HAP-1 (cell line): Measurements from ENCODE around the gene MTFR1L.

Experiments used
- DNase-seq, 2 experiments: peaks; one replicate each; pipeline ENCODE4 v3.0.0-alpha.2; 2016 to 2020; ENCODE audit warnings: low spot score in 2 of 2
- H3K27me3 ChIP-seq: fragments of 250-450 bp; sonication (Bioruptor Pico); 2 replicates; pipeline ENCODE4 v1.5.1; 2020; ENCODE audit warnings: low read depth, mild to moderate bottlenecking, moderate library complexity
- H3K36me3 ChIP-seq: fragments of 250-450 bp; sonication (Bioruptor Pico); replicated peaks from 2 replicates; pipeline ENCODE4 v1.5.1; 2020; ENCODE audit warnings: mild to moderate bottlenecking
- H3K4me1 ChIP-seq: fragments of 250-450 bp; sonication (Bioruptor Pico); 2 replicates; pipeline ENCODE4 v1.5.1; 2020; ENCODE audit warnings: mild to moderate bottlenecking
- H3K4me3 ChIP-seq: fragments of 250-450 bp; sonication (Bioruptor Pico); 2 replicates; pipeline ENCODE4 v1.5.1; 2020; ENCODE audit warnings: mild to moderate bottlenecking, moderate library complexity
- H3K9me3 ChIP-seq: fragments of 250-450 bp; sonication (Bioruptor Pico); 2 replicates; pipeline ENCODE4 v1.5.1; 2020; ENCODE audit warnings: mild to moderate bottlenecking, moderate library complexity
- in situ Hi-C: fragments of 300-500 bp; cut with MboI; formaldehyde crosslinking; loops from 3 replicates; pipeline ENCODE4 v1.14.3; 2020; ENCODE audit warnings: low sequenced_read_pairs, inconsistent platforms, mixed read lengths

The MTFR1L gene

GRCh38 chr1:25796811-25797458, 22.8 kb upstream of the MTFR1L start:
- in situ Hi-C loops: no loop called here
- Histone ChIP-seq H3K36me3 (no peaks in the 10 kb centered on the region), H3K4me3 (no peak overlapping the region), H3K27me3 (no peaks in the 10 kb centered on the region), H3K9me3 (no peaks in the 10 kb centered on the region), H3K4me1 (peaks cover 11% of the 10 kb centered on the region)
- DNase-seq: peak; percentile 74 to 92

DNA sequence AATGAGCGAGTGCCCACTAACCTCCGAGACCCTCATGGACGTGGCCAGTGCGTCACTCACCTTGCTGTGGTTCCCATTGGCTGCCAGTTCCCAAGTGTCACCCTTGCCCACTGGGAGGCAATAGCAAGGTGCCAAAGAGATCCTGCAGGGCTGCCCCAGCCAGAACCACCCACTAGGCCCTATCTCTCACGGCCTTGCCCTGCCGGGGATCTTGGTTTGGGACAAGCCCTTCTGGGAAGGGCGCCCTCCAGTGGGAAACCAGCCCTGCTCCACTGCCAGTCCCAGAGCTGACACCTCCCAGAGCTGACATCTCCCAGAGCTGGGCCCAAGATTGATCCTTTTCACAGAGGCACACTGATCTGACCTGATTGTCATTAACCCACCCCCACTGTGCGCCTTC, 21.8 kb upstream of the MTFR1L start:
- in situ Hi-C loops: no loop called here
- H3K4me1 ChIP-seq: peaks cover 13% of the 10 kb centered on the region
- DNase-seq: peak in 1 of 2 experiments; percentile 73

DNA sequence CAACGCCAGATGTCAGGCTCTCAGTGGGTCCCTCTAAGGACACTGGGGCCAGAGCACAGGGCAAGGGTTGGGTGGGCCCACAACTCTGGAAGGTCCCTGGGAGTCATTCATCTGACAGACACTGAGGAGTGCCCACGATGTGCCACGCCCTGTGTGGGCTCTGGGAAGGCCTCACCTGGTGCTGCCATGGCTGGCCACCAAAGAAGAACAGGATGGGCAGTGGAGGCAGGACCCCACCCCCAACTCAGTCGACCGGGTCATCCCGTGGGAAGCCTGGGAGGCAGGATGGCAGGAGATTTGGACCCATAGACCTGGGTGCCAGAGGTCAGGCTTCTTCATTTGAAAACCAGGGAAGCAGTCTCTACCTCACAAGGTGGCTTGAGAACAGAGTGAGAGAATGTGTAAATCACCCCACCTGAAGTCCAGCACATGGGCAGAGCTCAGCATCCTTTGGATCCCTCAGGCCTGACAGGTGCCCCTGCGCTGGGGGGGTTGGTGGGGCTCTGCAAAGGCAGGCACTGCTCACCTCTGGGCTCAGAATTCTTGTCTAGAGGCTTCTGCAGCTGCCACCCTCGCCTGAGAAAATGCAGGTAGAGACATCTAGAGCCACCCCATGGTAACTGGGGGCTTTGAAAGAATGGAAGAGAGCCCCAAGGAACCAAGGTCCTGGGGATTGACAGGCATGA, 20.9 kb upstream of the MTFR1L start:
- Histone ChIP-seq H3K9me3 (no peaks in the 10 kb centered on the region), H3K27me3 (no peaks in the 10 kb centered on the region), H3K36me3 (0 out of 2 replicates have a peak, but pooled peaks cover 3% of the 10 kb centered on the region), H3K4me3 (no peak overlapping the region), H3K4me1 (peaks cover 15% of the 10 kb centered on the region)
- no peak for DNase-seq
- in situ Hi-C loops: no loop called here

More for the DNA sequence above, 21.8 kb upstream of the MTFR1L start:
- H3K27me3 ChIP-seq: no peaks in the 10 kb centered on the region
- no peaks in the 10 kb centered on the region for H3K36me3 ChIP-seq
- no peaks in the 10 kb centered on the region for H3K9me3 ChIP-seq
- no peak overlapping the region for H3K4me3 ChIP-seq

DNA sequence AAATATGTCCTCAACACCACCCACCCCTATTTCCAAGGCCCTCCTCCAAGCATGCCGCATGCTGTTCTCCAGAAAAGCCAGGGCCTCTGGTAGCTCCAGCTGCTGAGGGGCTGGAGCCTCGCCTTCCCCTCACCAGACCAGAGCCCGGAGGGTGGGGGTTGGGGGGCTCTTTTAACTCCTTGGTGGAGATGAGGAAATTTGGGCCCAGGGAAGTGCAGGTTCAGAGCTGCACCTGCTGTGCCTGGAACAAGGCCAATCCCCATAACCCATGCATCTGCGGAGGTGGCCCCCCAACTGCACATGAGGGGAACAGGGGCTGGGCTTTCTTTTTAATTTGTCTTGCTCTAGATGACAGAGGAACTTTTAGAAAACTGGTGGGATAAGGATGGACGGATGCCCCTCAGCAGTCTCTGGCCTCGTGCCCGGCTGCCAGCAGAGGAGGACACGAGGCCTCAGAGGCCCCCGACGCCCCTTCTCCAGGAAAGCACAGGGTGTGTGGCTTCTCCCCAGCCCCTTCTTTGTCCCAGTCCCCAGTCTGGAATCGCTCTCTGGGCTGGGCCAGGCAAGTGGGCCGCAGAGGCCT, 20.3 kb upstream of the MTFR1L start:
- no peak for DNase-seq
- in situ Hi-C loops: no loop called here
- 0 out of 2 replicates have a peak, but pooled peaks cover 6% of the 10 kb centered on the region for H3K36me3 ChIP-seq
- no peaks in the 10 kb centered on the region for H3K27me3 ChIP-seq
- H3K9me3 ChIP-seq: no peaks in the 10 kb centered on the region
- H3K4me3 ChIP-seq: peak overlapping the region; percentile 34
- peaks cover 15% of the 10 kb centered on the region for H3K4me1 ChIP-seq

DNA sequence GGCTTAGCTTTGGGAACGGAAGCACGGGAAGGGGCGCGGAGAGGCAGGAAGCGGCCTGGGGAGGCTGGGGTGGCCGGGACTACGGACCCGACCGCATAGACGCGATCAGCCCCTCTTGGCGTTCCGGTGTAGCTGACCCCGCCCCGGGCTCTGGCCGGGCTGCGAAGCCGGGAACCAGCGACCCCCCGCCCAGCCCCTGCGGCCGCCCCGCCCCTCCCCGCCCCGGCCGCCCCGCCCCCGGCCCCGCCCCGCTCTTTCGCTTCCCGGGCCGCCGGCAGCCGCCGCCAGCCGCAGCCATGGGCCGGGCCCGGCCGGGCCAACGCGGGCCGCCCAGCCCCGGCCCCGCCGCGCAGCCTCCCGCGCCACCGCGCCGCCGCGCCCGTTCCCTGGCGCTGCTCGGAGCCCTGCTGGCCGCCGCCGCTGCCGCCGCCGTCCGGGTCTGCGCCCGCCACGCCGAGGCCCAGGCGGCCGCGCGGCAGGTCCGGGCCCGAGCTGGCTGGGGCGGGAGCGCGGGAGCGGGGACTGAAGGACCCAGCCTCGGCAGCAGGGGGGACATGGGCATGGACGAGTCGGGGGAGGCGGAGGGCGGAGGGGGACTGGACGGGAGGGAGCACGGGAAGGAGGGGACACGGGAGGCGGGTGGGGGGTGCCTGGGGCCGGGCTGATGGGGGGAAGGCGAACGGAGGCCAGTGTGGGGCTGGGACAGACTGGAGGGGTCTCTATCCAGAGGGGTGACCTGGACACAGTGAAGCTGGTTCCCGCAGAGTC, 19.6 kb upstream of the MTFR1L start, which contains the start of gene SELENON:
Gene SELENON, plus strand, starts transcription at position 259 of the 768 bp plus-strand sequence. Its CDS starts 38 bp downstream, at position 297.
- DNase-seq: peak; percentile 40 to 84
- Histone ChIP-seq H3K4me1 (peaks cover 15% of the 10 kb centered on the region), H3K9me3 (no peaks in the 10 kb centered on the region), H3K36me3 (peaks cover 11% of the 10 kb centered on the region; the same call in 1 of the 2 replicates), H3K4me3 (peak within 1 kb of the TSS; percentile 46), H3K27me3 (no peaks in the 10 kb centered on the region)
- in situ Hi-C loops: loop anchor here (25.0 kb wide), 1 partner anchor 388 kb away; the partner anchor contains the start of gene RHCE

GRCh38 chr1:25800703-25801377, 18.9 kb upstream of the MTFR1L start:
- peaks cover 18% of the 10 kb centered on the region for H3K36me3 ChIP-seq
- H3K27me3 ChIP-seq: no peaks in the 10 kb centered on the region
- in situ Hi-C loops: loop anchor here (25.0 kb wide), 1 partner anchor 389 kb away; the partner anchor contains the start of gene RHCE
- peaks cover 15% of the 10 kb centered on the region for H3K4me1 ChIP-seq
- peak in 1 of 2 experiments; percentile 32 for DNase-seq
- peak overlapping the region; percentile 46 for H3K4me3 ChIP-seq
- no peaks in the 10 kb centered on the region for H3K9me3 ChIP-seq

DNA sequence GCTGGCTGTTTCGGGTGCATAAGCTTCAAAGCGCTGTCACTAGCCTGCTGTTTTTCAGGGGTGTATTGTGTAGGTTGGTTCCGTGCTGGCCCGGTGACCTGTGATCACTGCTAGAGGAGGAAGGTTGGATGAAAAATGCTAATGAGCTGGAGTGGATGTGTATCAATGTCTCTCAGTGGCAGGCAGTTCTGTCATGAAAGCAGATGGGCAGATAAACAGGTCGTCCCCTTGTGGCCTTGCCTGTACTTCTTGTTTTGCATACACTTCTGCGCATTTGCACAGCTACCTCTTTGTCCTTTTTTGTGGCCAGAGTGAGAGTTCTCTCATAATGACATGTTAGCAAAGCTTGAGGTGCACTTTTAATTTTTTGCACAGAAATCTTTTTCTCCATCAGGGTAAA, 16.8 kb upstream of the MTFR1L start:
- Histone ChIP-seq H3K27me3 (no peaks in the 10 kb centered on the region), H3K4me3 (no peak overlapping the region), H3K36me3 (peaks cover 25% of the 10 kb centered on the region), H3K4me1 (peaks cover 15% of the 10 kb centered on the region), H3K9me3 (no peaks in the 10 kb centered on the region)
- in situ Hi-C loops: loop anchor here (25.0 kb wide), 1 partner anchor 391 kb away; the partner anchor contains the start of gene RHCE
- no peak for DNase-seq

DNA sequence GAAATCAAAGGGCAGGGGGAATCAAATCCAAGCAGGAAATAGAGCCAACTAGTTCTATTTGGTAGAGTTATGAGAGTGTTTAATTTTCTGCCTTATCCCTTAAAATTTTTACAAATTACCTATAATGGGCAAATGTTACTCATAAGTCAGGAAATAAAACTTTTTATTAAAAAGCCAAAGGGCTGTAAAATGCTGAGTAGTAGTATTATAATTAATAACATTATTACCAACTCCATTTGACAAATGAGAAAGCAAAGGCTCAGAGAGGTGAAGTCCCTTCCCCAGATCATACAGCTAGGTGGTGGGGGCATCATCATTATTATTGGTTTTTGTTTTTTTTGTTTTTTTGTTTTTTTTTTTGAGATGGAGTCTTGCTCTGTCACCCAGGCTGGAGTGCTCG, 16.4 kb upstream of the MTFR1L start:
- peaks cover 25% of the 10 kb centered on the region for H3K36me3 ChIP-seq
- DNase-seq: no peak
- peaks cover 15% of the 10 kb centered on the region for H3K4me1 ChIP-seq
- no peak overlapping the region for H3K4me3 ChIP-seq
- H3K27me3 ChIP-seq: no peaks in the 10 kb centered on the region
- no peaks in the 10 kb centered on the region for H3K9me3 ChIP-seq
- in situ Hi-C loops: loop anchor here (25.0 kb wide), 1 partner anchor 391 kb away; the partner anchor contains the start of gene RHCE

DNA sequence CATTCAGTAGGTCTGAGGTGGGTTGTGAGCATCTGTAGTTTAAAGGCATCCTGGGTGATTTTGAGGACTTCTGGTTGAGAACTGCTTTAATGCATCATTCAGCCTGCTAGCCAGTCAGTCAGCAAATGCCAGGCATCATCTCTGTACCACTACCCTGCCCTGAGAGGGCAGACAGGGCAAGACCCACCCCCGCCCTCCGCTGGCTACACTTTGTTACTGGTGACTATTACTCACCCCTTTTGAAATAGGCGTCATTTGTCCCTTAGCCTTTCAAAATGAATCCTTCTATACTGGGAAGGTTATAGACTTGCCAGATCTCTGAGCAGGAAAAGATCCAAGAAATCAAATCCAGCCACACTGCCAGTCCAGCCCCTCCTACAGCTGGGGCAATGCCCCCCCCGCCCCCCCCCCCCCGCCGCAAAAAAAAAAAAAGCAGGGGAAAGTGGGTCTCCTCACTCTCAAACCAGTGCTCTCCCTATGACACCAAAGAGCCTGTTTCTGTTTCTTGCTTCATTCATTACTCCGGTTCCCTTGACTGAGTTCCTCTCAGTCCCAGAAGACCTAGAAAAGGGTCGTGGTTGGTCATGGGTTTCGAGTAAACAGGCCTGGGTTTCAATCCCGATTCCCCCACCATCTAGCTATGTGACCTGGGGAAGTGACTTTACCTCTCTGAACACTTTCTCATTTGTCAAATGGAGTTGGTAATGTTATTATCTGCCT, 15.3 kb upstream of the MTFR1L start:
- in situ Hi-C loops: loop anchor here (25.0 kb wide), 1 partner anchor 392 kb away; the partner anchor contains the start of gene RHCE
- Histone ChIP-seq H3K4me3 (no peak overlapping the region), H3K4me1 (peaks cover 15% of the 10 kb centered on the region), H3K9me3 (no peaks in the 10 kb centered on the region), H3K36me3 (peaks cover 32% of the 10 kb centered on the region), H3K27me3 (no peaks in the 10 kb centered on the region)
- no peak for DNase-seq

GRCh38 chr1:25804964-25805862, 14.5 kb upstream of the MTFR1L start:
- in situ Hi-C loops: loop anchor here (25.0 kb wide), 1 partner anchor 393 kb away; the partner anchor contains the start of gene RHCE
- Histone ChIP-seq H3K9me3 (no peaks in the 10 kb centered on the region), H3K4me3 (no peak overlapping the region), H3K27me3 (no peaks in the 10 kb centered on the region), H3K36me3 (peaks cover 38% of the 10 kb centered on the region), H3K4me1 (peaks cover 11% of the 10 kb centered on the region)
- no peak for DNase-seq

- DNase-seq: no peak
- in situ Hi-C loops: loop anchor here (25.0 kb wide), 1 partner anchor 394 kb away; the partner anchor contains the start of gene RHCE
- no peaks in the 10 kb centered on the region for H3K27me3 ChIP-seq
- no peaks in the 10 kb centered on the region for H3K9me3 ChIP-seq
- H3K4me1 ChIP-seq: peaks cover 8% of the 10 kb centered on the region
- peaks cover 44% of the 10 kb centered on the region for H3K36me3 ChIP-seq
- no peak overlapping the region for H3K4me3 ChIP-seq
These were observed 13.9 kb upstream of the MTFR1L start for GRCh38 chr1:25805863-25806225.
